ENCODE data around the gene EFNB2. TPM values are rescaled to one million over a fixed set of nuclear protein-coding genes. Genes with fewer than 3 reads are reported as not detected.

Gene EFNB2
- total RNA-seq, 1 experiment from 2014 or later, result 4.7 TPM

DNA sequence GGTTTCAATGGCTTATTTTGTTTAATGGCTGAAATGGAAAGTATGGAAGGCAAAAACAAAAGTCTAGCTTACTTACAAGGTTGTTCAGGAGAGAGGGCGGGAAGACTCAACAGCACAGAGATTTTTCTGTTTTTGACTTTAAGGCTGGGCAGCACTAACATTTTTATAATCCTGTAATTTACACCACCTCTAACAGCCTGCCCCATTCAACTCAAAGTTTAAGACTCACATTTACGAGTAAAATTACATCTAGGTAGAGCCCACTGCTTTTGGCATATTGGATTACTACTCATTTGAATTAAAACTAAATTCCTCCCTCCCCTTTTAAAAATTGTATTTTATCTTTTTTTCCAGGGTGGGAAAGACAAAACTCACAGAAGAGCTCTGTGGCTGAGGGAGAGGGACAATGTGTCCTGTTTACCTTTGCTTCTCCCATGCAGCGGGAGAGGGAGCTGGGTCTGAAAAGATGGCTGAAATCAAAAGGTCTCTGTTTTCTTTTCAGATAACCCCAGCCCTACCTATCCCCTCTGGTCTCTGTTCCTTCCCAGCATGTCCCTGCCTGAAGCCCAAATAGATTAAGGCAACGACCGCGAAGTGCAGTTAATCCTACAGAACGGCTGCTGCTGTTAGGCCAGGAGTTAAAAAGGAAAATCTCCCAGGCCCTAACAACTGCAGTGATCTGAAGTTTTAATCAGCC lies 6.6 kb downstream of the EFNB2 start:
- POLR2A ChIA-PET, result no interaction called here
- Histone ChIP-seq H3K9me3 (ENCODE audit: control insufficient read depth, insufficient read depth, low read depth, low read length) (no peaks in the 10 kb centered on the region), H3K4me3 (ENCODE audit: low read depth in 2 of 2, low read length in 2 of 2) (no peak overlapping the region), H3K27ac (ENCODE audit: low read length) (no peak overlapping the region), H3K27me3 (ENCODE audit: control insufficient read depth, insufficient read depth, low read length) (no peaks in the 10 kb centered on the region), H3K36me3 (ENCODE audit: control insufficient read depth, insufficient read depth, low read length) (no peaks in the 10 kb centered on the region), H3K4me1 (ENCODE audit: control insufficient read depth, insufficient read depth, low read length) (peaks cover 7% of the 10 kb centered on the region)
- in situ Hi-C loops (cut with HindIII; ENCODE audit: low pct_unique_long_range_greater_than_20kb, low sequenced_read_pairs), result no loop called here
- no TSS peak for BruUV-seq (replicated peaks)
- ATAC-seq (no peak), DNase-seq (ENCODE audit: low read depth, low spot score) (no peak)
- intact Hi-C loops (cut with micrococcal nuclease; ENCODE audit: unreplicated experiment), result no loop called here
- TF ChIP-seq TCF7L2 (IDR thresholded peaks at IDR 0.05; ENCODE audit: low read depth, low read length) (no peak), SIN3A (IDR thresholded peaks at IDR 0.05; ENCODE audit: borderline replicate concordance, insufficient read depth, low read depth, low read length) (no peak), CTCF (IDR thresholded peaks at IDR 0.05) (no peak), POLR2AphosphoS5 (IDR thresholded peaks at IDR 0.05; ENCODE audit: low read depth, low read length) (no peak)
- TF ChIP-seq, protein P1, sequence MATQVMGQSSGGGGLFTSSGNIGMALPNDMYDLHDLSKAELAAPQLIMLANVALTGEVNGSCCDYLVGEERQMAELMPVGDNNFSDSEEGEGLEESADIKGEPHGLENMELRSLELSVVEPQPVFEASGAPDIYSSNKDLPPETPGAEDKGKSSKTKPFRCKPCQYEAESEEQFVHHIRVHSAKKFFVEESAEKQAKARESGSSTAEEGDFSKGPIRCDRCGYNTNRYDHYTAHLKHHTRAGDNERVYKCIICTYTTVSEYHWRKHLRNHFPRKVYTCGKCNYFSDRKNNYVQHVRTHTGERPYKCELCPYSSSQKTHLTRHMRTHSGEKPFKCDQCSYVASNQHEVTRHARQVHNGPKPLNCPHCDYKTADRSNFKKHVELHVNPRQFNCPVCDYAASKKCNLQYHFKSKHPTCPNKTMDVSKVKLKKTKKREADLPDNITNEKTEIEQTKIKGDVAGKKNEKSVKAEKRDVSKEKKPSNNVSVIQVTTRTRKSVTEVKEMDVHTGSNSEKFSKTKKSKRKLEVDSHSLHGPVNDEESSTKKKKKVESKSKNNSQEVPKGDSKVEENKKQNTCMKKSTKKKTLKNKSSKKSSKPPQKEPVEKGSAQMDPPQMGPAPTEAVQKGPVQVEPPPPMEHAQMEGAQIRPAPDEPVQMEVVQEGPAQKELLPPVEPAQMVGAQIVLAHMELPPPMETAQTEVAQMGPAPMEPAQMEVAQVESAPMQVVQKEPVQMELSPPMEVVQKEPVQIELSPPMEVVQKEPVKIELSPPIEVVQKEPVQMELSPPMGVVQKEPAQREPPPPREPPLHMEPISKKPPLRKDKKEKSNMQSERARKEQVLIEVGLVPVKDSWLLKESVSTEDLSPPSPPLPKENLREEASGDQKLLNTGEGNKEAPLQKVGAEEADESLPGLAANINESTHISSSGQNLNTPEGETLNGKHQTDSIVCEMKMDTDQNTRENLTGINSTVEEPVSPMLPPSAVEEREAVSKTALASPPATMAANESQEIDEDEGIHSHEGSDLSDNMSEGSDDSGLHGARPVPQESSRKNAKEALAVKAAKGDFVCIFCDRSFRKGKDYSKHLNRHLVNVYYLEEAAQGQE (IDR thresholded peaks at IDR 0.05; ENCODE audit: insufficient read depth in 1 of 2, low read depth in 2 of 2, low read length in 1 of 2), result no peak
- CTCF ChIA-PET, result no interaction called here

DNA sequence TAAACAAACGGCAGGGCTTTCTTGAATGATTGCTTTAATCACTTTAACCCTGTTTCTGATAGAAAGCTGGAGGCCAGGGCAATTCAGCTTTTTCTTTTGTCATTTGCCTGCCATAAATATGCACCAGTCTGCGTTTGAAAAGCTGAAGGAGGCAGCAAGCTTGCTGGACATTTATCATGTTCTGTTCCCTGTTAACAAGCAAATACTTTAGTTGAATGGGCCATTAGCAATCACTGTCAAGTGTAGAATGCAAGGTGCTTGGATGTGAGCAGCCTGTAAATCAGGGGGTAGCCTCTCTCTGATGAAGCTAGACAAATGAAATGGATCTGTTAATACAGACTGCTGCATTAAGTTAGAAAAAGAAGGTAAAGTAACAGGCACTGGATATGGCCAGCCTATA lies 7.6 kb downstream of the EFNB2 start:
- H3K27me3 ChIP-seq (ENCODE audit: control insufficient read depth, insufficient read depth, low read length), result no peaks in the 10 kb centered on the region
- DNase-seq (ENCODE audit: low read depth, low spot score), result no peak
- no peak overlapping the region for H3K4me3 ChIP-seq (ENCODE audit: low read depth in 2 of 2, low read length in 2 of 2)
- ATAC-seq, result no peak
- H3K36me3 ChIP-seq (ENCODE audit: control insufficient read depth, insufficient read depth, low read length), result no peaks in the 10 kb centered on the region
- no peaks in the 10 kb centered on the region for H3K9me3 ChIP-seq (ENCODE audit: control insufficient read depth, insufficient read depth, low read depth, low read length)
- ChIA-PET CTCF (no interaction called here), POLR2A (no interaction called here)
- in situ Hi-C loops (cut with HindIII; ENCODE audit: low pct_unique_long_range_greater_than_20kb, low sequenced_read_pairs) (no loop called here), intact Hi-C loops (cut with micrococcal nuclease; ENCODE audit: unreplicated experiment) (no loop called here)
- TF ChIP-seq, protein P1 (IDR thresholded peaks at IDR 0.05; ENCODE audit: insufficient read depth in 1 of 2, low read depth in 2 of 2, low read length in 1 of 2), result no peak
- TF ChIP-seq CTCF (IDR thresholded peaks at IDR 0.05) (no peak), SIN3A (IDR thresholded peaks at IDR 0.05; ENCODE audit: borderline replicate concordance, insufficient read depth, low read depth, low read length) (no peak), POLR2AphosphoS5 (IDR thresholded peaks at IDR 0.05; ENCODE audit: low read depth, low read length) (no peak), TCF7L2 (IDR thresholded peaks at IDR 0.05; ENCODE audit: low read depth, low read length) (no peak)
- no TSS peak for BruUV-seq (replicated peaks)
- no peak overlapping the region for H3K27ac ChIP-seq (ENCODE audit: low read length)
- H3K4me1 ChIP-seq (ENCODE audit: control insufficient read depth, insufficient read depth, low read length), result peaks cover 7% of the 10 kb centered on the region
